Gastroesophageal sphincter (tissue), 4 donors: ENCODE data around the gene CLEC11A. TPM values are rescaled to one million over a fixed set of nuclear protein-coding genes. Genes with fewer than 3 reads are reported as not detected.

Experiments used
- ATAC-seq: fragments of 150-250 bp; one replicate; pipeline ENCODE4 v1.9.1; 2016; ENCODE audit warnings: mild to moderate bottlenecking, moderate library complexity
- H3K27ac ChIP-seq, 4 donors: fragments of 200-600 bp; sonication (generic) in 3 of 4; 1 replicate in 3 of 4; 2 replicates in 1 of 4; pipeline ENCODE4 v1.5.1; 2016 to 2019
- H3K27me3 ChIP-seq: fragments of 200-600 bp; sonication (generic); one replicate; pipeline ENCODE4 v1.5.1; 2019
- H3K36me3 ChIP-seq, 2 donors: fragments of 200-600 bp; sonication (generic); one replicate each; pipeline ENCODE4 v1.5.1; 2019; ENCODE audit warnings: control low read depth in 1 of 2
- H3K4me1 ChIP-seq, 3 donors: fragments of 200-600 bp; sonication (generic); 1 replicate in 2 of 3; 2 replicates in 1 of 3; pipeline ENCODE4 v1.5.1; 2016 to 2019; ENCODE audit warnings: control low read depth in 2 of 3
- H3K4me3 ChIP-seq, 2 donors: fragments of 200-600 bp; sonication (generic); one replicate each; pipeline ENCODE4 v1.5.1; 2019; ENCODE audit warnings: mild to moderate bottlenecking in 1 of 2, moderate library complexity in 1 of 2
- H3K9me3 ChIP-seq, 3 donors: fragments of 200-600 bp; sonication (generic); one replicate each; pipeline ENCODE4 v1.5.1; 2017 to 2019; ENCODE audit warnings: control low read depth in 2 of 3
- CTCF ChIP-seq, 4 experiments: fragments of 200-600 bp in 2 of 4; fragments of 450-650 bp in 2 of 4; sonication (generic) in 1 of 4; IDR thresholded peaks; one replicate each; pipeline ENCODE4 v1.5.1; 2017 to 2019; ENCODE audit warnings: antibody characterized with exemption in 4 of 4, mild to moderate bottlenecking in 2 of 4, moderate library complexity in 2 of 4
- EP300 ChIP-seq: sonication (generic); formaldehyde crosslinking; IDR thresholded peaks from one replicate; pipeline ENCODE4 v1.6.1; 2017; ENCODE audit warnings: antibody characterized with exemption, mild to moderate bottlenecking
- POLR2A ChIP-seq, 2 donors: fragments of 450-650 bp; IDR thresholded peaks; one replicate each; pipeline ENCODE4 v1.6.1; 2017; ENCODE audit warnings: antibody characterized with exemption in 2 of 2, mild to moderate bottlenecking in 2 of 2, moderate library complexity in 1 of 2
- POLR2AphosphoS5 ChIP-seq: sonication (generic); formaldehyde crosslinking; IDR thresholded peaks from one replicate; pipeline ENCODE4 v1.6.1; 2017; ENCODE audit warnings: antibody characterized with exemption
- WGBS, 2 donors: methylation state at CpG; one replicate each; pipeline ENCODE4 v1.1.5; 2018; ENCODE audit warnings: low coverage in 1 of 2; 5-methylcytosine and 5-hydroxymethylcytosine counted together
- total RNA-seq, 4 donors: library from RNA; depleted of rRNA; stranded (reverse); fragments of >200 nt; gene quantifications; one replicate each; pipeline ENCODE4 v1.1.0, GENCODE V29; 2016

Gene CLEC11A
- total RNA-seq, 4 donors from 2014 or later = 4.6 to 17.1 (median 8.4) TPM

- Histone ChIP-seq H3K36me3 (no peaks in the 10 kb centered on the region), H3K27me3 (peaks cover 84% of the 10 kb centered on the region), H3K4me1 (no peaks in the 10 kb centered on the region), H3K9me3 (no peaks in the 10 kb centered on the region), H3K4me3 (no peak overlapping the region), H3K27ac (no peak overlapping the region)
- WGBS, 2 donors = 61% methylated on average over 5 of the region's 5 CpGs
- TF ChIP-seq EP300 = no peak
- no peak for TF ChIP-seq POLR2A (IDR thresholded peaks at IDR 0.05)
- TF ChIP-seq POLR2AphosphoS5 = no peak
- TF ChIP-seq CTCF (IDR thresholded peaks at IDR 0.05) = no peak
- ATAC-seq = no peak
Observed at GRCh38 chr19:50736338-50736737, 13.2 kb downstream of the CLEC11A start.

- Histone ChIP-seq H3K27ac (no peak overlapping the region), H3K4me1 (no peaks in the 10 kb centered on the region), H3K27me3 (peaks cover 98% of the 10 kb centered on the region), H3K9me3 (no peaks in the 10 kb centered on the region), H3K4me3 (no peak overlapping the region), H3K36me3 (no peaks in the 10 kb centered on the region)
- 78 to 87% methylated on average over 11 to 16 of the region's 23 CpGs for WGBS, 2 donors
- TF ChIP-seq CTCF (IDR thresholded peaks at IDR 0.05) (no peak), EP300 (no peak), POLR2A (IDR thresholded peaks at IDR 0.05) (no peak), POLR2AphosphoS5 (no peak)
- ATAC-seq = no peak
Observed at GRCh38 chr19:50739132-50739913, 16.2 kb downstream of the CLEC11A start.

GRCh38 chr19:50739914-50740426 lies 16.8 kb downstream of the CLEC11A start:
- ATAC-seq = no peak
- H3K9me3 ChIP-seq = no peaks in the 10 kb centered on the region
- H3K4me3 ChIP-seq = no peak overlapping the region
- H3K27ac ChIP-seq = no peak overlapping the region
- peaks cover 92% of the 10 kb centered on the region for H3K27me3 ChIP-seq
- TF ChIP-seq POLR2AphosphoS5 (no peak), POLR2A (IDR thresholded peaks at IDR 0.05) (no peak), EP300 (no peak), CTCF (IDR thresholded peaks at IDR 0.05) (no peak)
- 48 to 50% methylated on average over 9 to 10 of the region's 11 CpGs for WGBS, 2 donors
- H3K4me1 ChIP-seq = no peaks in the 10 kb centered on the region
- no peaks in the 10 kb centered on the region for H3K36me3 ChIP-seq

- no peak for TF ChIP-seq EP300
- no peak for TF ChIP-seq POLR2AphosphoS5
- TF ChIP-seq CTCF (IDR thresholded peaks at IDR 0.05) = no peak
- no peak for TF ChIP-seq POLR2A (IDR thresholded peaks at IDR 0.05)
- no peak for ATAC-seq
- Histone ChIP-seq H3K4me1 (no peaks in the 10 kb centered on the region), H3K4me3 (no peak overlapping the region), H3K36me3 (no peaks in the 10 kb centered on the region), H3K27me3 (peaks cover 86% of the 10 kb centered on the region), H3K9me3 (no peaks in the 10 kb centered on the region), H3K27ac (no peak overlapping the region)
- 52 to 78% methylated on average over 8 to 16 of the region's 18 CpGs for WGBS, 2 donors
Observed at GRCh38 chr19:50741179-50741933, 18.2 kb downstream of the CLEC11A start.
